Measurements from ENCODE around the gene TTC33. TPM values are rescaled to one million over a fixed set of nuclear protein-coding genes. Genes with fewer than 3 reads are reported as not detected.

The TTC33 gene
- total RNA-seq, 1 experiment from 2014 or later = 12.6 TPM

GRCh38 chr5:40570408-40571129 is 185.2 kb downstream of the TTC33 start:
- H3K4me1 ChIP-seq (ENCODE audit: control insufficient read depth, insufficient read depth, low read length) = no peaks in the 10 kb centered on the region
- no peak overlapping the region for H3K4me3 ChIP-seq (ENCODE audit: low read depth in 2 of 2, low read length in 2 of 2)
- ChIA-PET CTCF (no interaction called here), POLR2A (interaction anchor here (0.6 kb wide), 1 partner anchor 1147 kb away, joined by 6 read pairs; no protein-coding TSS in a partner anchor)
- H3K36me3 ChIP-seq (ENCODE audit: control insufficient read depth, insufficient read depth, low read length) = no peaks in the 10 kb centered on the region
- intact Hi-C loops (cut with micrococcal nuclease; ENCODE audit: unreplicated experiment) = no loop called here
- H3K27ac ChIP-seq (ENCODE audit: low read length) = no peak overlapping the region
- DNase-seq (ENCODE audit: low read depth, low spot score) (peak; percentile 78), ATAC-seq (peak; percentile 80; the same call in 1 of the 2 replicates)
- BruUV-seq (replicated peaks) = no TSS peak
- no peak for TF ChIP-seq SIN3A (IDR thresholded peaks at IDR 0.05; ENCODE audit: borderline replicate concordance, insufficient read depth, low read depth, low read length)
- no peak for TF ChIP-seq REST (IDR thresholded peaks at IDR 0.05; ENCODE audit: insufficient read depth in 1 of 2, low read depth in 2 of 2, low read length in 1 of 2)
- no peak for TF ChIP-seq CTCF (IDR thresholded peaks at IDR 0.05)
- TF ChIP-seq POLR2AphosphoS5 (IDR thresholded peaks at IDR 0.05; ENCODE audit: low read depth, low read length) = no peak
- no peak for TF ChIP-seq TCF7L2 (IDR thresholded peaks at IDR 0.05; ENCODE audit: low read depth, low read length)
- in situ Hi-C loops (cut with HindIII; ENCODE audit: low pct_unique_long_range_greater_than_20kb, low sequenced_read_pairs) = no loop called here
- no peaks in the 10 kb centered on the region for H3K9me3 ChIP-seq (ENCODE audit: control insufficient read depth, insufficient read depth, low read depth, low read length)
- H3K27me3 ChIP-seq (ENCODE audit: control insufficient read depth, insufficient read depth, low read length) = no peaks in the 10 kb centered on the region

GRCh38 chr5:40569546-40570270 is 186.1 kb downstream of the TTC33 start:
- Histone ChIP-seq H3K27me3 (ENCODE audit: control insufficient read depth, insufficient read depth, low read length) (no peaks in the 10 kb centered on the region), H3K27ac (ENCODE audit: low read length) (no peak overlapping the region), H3K36me3 (ENCODE audit: control insufficient read depth, insufficient read depth, low read length) (no peaks in the 10 kb centered on the region), H3K9me3 (ENCODE audit: control insufficient read depth, insufficient read depth, low read depth, low read length) (no peaks in the 10 kb centered on the region), H3K4me3 (ENCODE audit: low read depth in 2 of 2, low read length in 2 of 2) (no peak overlapping the region), H3K4me1 (ENCODE audit: control insufficient read depth, insufficient read depth, low read length) (no peaks in the 10 kb centered on the region)
- ChIA-PET CTCF (interaction anchor here (0.7 kb wide), 1 partner anchor 113 kb away, joined by 6 read pairs; no protein-coding TSS in a partner anchor), POLR2A (no interaction called here)
- TF ChIP-seq REST (IDR thresholded peaks at IDR 0.05; ENCODE audit: insufficient read depth in 1 of 2, low read depth in 2 of 2, low read length in 1 of 2) (no peak), CTCF (IDR thresholded peaks at IDR 0.05) (no peak), POLR2AphosphoS5 (IDR thresholded peaks at IDR 0.05; ENCODE audit: low read depth, low read length) (no peak), TCF7L2 (IDR thresholded peaks at IDR 0.05; ENCODE audit: low read depth, low read length) (no peak), SIN3A (IDR thresholded peaks at IDR 0.05; ENCODE audit: borderline replicate concordance, insufficient read depth, low read depth, low read length) (no peak)
- no peak for DNase-seq (ENCODE audit: low read depth, low spot score)
- in situ Hi-C loops (cut with HindIII; ENCODE audit: low pct_unique_long_range_greater_than_20kb, low sequenced_read_pairs) = no loop called here
- ATAC-seq = no peak
- intact Hi-C loops (cut with micrococcal nuclease; ENCODE audit: unreplicated experiment) = no loop called here
- BruUV-seq (replicated peaks) = no TSS peak
